Stimulated activated CD4-positive, alpha-beta T cell treated with anti-CD3 and anti-CD28 coated beads, Interleukin-4, amount 100 ng/mL, for 48 hours (primary cell): ENCODE results near the gene ENPP7.

Experiments used
- DNase-seq, 2 donors: peaks; one replicate each; pipeline ENCODE4 v3.0.0-alpha.2; 2020; ENCODE audit warnings: low read depth in 2 of 2

ENPP7 gene

GRCh38 chr17:79704691-79705090 lies 26.1 kb upstream of the ENPP7 start:
- DNase-seq, result no peak

GRCh38 chr17:79705674-79706073 lies 25.1 kb upstream of the ENPP7 start:
- no peak for DNase-seq

- DNase-seq, result no peak
These were observed 23.6 kb upstream of the ENPP7 start for GRCh38 chr17:79706931-79707850.

- DNase-seq, result peak; percentile 42 to 55
These were observed 22.5 kb upstream of the ENPP7 start for GRCh38 chr17:79707931-79708891.

DNA sequence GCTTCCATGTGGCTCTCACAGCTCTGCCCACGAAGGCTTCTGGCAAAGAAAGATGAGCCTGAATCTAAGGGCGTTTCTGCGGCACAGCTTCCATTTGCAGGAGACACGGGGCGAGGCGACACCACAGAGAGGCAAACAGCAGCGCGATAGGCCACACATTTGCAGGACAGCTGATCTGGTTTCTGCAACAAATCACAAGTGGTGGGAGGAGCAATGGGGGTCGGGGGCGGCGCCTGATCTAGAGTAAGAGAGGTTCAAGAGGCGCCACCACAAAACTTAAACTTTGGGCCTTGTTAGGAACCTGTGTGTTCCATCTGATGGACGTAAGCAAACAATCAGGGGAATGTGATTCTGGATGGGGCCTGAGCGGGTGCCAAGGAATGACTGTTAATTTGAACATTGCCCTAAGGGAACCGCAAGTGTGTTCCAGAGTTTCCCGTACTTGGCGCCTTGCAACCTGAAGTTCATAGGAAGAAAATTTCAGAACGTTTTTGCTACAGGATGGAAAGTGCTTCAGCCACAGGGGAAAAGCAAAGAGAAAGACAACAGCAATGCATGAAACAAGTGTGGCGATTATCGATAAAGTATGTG lies 18.9 kb upstream of the ENPP7 start:
- DNase-seq, result no peak

DNA sequence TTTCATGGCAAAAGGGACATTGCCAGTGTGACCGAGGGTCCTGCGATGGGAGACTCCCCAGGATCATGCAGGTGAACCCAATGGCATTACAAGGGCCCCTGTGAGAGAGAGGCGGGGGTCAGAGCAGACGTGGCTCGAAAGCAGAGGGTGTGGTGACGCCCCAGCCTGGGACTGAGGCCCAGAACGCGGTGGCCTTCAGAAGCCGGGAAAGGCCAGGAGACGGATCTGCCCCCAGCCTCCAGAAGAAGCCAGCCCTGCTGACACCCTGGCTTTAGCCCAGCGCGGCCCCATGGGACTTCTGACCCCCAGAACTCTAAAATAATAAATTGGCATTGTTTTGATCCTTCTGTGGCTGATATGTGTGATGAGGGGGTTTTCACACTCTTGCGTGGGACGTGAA lies 17.4 kb upstream of the ENPP7 start:
- DNase-seq, result no peak

- no peak for DNase-seq
These were observed 16.3 kb upstream of the ENPP7 start for GRCh38 chr17:79714176-79715097.

- DNase-seq, result no peak
These were observed 15.4 kb upstream of the ENPP7 start for GRCh38 chr17:79715098-79715942.

- DNase-seq, result no peak
These were observed 14.6 kb upstream of the ENPP7 start for GRCh38 chr17:79715943-79716797.

DNA sequence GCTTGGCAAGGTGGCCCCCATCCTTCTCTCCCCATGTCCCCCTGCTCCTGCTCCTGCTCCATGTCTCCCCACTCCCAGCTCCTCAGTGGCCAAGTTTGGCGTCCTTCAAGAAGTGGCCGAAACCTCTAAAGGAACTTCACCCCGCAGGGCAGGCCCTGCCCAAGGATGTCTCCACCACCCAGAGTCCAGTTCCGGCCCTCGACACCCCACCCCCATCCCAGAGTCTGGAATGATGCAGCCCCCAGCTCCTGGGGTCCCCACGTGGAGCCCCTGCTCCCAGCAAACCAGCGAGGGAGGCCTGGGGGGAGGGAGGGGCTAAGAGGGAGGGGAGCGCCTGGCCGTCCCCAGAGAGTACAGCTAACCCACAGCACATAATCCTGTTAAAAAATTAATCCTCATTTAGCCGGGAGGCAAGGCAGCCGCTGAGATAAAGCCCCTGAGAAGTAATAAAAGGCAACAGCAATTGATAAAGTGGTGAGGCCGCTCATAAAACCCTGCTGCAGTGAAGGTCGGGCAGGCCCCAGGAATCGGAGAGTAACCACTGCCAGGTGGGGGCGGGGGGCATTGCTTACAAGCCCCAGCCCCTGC lies 9.9 kb upstream of the ENPP7 start:
- no peak for DNase-seq

GRCh38 chr17:79721993-79722671 lies 8.6 kb upstream of the ENPP7 start:
- DNase-seq, result no peak

GRCh38 chr17:79722787-79723186 lies 8.0 kb upstream of the ENPP7 start:
- no peak for DNase-seq

DNA sequence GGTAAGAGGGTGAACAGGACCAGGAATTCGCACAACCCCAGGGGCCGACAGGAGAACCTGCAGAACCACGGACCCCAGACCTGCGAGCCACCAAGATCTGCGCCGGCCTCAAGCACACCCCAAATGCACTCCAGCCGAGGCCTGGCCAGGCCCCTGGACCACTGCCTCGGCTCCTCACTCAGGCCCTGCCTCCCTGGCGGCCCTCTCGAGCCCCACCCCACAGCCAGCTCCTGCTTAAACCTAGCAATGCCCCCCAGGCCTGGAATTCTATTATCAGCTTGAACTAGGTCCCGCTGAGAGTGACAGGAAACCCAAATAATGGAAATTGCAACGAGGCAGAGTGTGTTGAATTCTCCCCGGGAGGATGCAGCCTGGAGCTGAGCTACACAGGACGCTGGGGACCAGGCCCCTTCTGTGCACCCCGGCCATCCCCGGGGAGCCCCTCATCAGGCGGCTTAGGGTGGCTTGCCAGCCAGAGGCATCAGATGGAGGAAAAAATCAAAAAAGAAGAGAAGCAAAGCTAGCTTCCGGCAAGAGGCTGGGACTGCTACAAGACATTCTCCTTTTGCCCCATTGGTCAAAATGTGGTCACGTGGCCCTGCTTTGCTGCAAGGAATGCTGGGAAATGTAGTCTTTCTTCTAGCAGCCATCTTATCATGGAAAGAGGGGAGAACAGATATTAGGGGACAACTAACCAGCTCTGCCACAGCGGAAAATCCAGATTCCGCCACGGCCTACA lies 2.4 kb upstream of the ENPP7 start:
- DNase-seq, result peak; percentile 72 to 77

DNA sequence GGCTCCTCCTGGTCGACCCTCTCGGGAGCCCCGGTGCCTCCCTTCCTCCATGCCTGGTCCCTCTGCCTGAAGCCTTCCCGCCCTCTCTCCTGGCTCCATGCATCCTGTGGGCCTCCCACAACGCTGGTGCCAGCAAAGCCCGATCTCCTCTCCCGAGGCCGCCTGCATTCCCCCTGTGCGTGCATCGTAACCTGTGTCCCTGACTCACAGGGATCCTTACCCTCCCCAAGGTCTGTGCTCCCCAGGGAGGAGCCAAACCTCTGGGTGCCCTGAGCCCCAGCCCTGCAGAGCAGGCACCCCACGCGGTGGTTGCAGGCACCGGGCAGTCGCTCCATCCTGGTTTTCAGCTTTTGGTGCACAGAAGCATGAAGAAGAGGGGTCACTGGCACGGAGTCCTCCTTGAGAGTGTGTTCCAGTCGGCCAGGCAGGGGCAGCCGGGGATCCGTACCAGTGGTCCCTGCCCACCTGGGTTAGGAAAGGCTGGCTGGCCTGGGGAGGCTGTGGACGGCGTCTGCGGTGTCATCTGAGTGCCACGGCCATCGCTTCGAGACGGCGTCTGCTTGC lies 1.8 kb upstream of the ENPP7 start:
- DNase-seq, result no peak

DNA sequence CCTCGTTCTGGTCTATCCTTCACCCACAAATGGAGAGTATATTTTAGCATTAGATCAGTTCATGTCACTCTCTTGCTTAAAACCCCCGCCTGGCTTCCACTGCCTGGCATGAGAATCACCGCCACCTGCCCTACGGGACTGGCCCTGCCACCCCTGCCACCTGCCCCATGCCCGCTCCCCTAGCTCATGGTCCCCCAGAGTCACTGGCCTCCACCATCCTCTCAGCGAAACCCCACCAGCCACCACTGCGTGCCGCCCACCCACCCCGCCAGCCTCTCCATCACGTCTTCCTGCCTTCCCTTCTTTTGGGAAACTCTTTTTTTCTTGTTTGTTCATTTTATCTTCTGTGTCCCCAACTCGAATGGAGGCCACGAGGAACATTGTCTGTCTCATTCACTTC lies 982 bp upstream of the ENPP7 start:
- DNase-seq, result no peak

DNA sequence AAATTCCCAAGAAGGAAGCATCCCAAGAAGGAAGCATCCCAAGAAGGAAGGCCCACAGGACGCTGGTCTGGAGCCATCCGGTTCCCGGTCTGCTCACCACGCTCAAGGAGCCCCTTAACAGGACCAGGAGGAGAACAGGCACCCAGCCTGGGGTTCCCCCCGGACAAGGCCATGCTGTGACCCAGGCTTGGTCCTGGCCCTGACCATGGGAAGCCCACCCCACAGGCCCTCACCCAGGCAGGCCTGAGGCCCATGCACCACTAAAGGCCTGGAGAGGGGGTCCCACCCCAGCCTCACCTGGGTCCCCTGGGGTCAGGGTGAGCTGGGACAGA lies 340 bp upstream of the ENPP7 start:
- no peak for DNase-seq

- DNase-seq, result no peak
These were observed 1.5 kb downstream of the ENPP7 start for GRCh38 chr17:79732254-79732653.
